Loucy (cell line): Measurements from ENCODE around the gene CELSR3.

Source experiments
- EZH2phosphoT487 ChIP-seq: fragments of 200-600 bp; IDR thresholded peaks from 2 replicates; pipeline ENCODE4 v1.6.1; 2018; ENCODE audit warnings: antibody characterized with exemption, mild to moderate bottlenecking, moderate library complexity, borderline replicate concordance
- TF ChIP-seq, protein P1 (sequence below): fragments of 200-600 bp; sonication (generic); conservative IDR thresholded peaks from 2 replicates; pipeline ENCODE4 v1.5.1; 2014; ENCODE audit warnings: mild to moderate bottlenecking, antibody characterized with exemption, low read length

DNA sequence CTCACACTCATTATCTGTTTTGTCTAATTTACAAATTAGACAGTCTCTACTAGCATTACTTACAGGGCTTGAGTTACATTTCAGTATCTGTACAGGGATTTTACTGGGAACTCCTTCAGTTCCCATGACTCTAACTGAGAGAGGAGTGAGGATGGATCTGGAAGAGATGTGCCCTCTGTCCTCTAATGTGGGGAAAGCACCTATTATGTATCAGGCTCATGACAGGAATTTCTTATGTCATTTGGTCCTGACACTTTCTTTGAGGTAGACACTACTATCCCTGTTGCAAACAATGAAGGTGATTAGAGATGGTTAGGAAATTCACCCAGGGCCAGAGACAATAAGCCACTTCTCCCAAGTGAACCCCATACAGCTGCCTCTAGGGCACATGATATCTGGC, 33.9 kb upstream of the CELSR3 start:
- TF ChIP-seq, protein P1, sequence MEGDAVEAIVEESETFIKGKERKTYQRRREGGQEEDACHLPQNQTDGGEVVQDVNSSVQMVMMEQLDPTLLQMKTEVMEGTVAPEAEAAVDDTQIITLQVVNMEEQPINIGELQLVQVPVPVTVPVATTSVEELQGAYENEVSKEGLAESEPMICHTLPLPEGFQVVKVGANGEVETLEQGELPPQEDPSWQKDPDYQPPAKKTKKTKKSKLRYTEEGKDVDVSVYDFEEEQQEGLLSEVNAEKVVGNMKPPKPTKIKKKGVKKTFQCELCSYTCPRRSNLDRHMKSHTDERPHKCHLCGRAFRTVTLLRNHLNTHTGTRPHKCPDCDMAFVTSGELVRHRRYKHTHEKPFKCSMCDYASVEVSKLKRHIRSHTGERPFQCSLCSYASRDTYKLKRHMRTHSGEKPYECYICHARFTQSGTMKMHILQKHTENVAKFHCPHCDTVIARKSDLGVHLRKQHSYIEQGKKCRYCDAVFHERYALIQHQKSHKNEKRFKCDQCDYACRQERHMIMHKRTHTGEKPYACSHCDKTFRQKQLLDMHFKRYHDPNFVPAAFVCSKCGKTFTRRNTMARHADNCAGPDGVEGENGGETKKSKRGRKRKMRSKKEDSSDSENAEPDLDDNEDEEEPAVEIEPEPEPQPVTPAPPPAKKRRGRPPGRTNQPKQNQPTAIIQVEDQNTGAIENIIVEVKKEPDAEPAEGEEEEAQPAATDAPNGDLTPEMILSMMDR, result no peak
- TF ChIP-seq EZH2phosphoT487, result no peak
